H1 (cell line): ENCODE data around the gene ANP32D. TPM values are rescaled to one million over a fixed set of nuclear protein-coding genes. Genes with fewer than 3 reads are reported as not detected.

Experiments used
- CTCF ChIA-PET: fragments of 300-600 bp; sonication (Branson Sonifier 250); formaldehyde crosslinking; loops from one replicate; lab custom pipeline; 2021; ENCODE audit not compliant: partially characterized antibody; lab: Charles Lee
- POLR2A ChIA-PET: fragments of 300-600 bp; sonication (Branson Sonifier 250); formaldehyde crosslinking; loops from one replicate; lab custom pipeline; 2021; ENCODE audit warnings: inconsistent platforms; ENCODE audit not compliant: partially characterized antibody; lab: Charles Lee
- DNase-seq, 2 experiments: peaks; one replicate each; pipeline versions ENCODE4 v3.0.0 to v3.0.0-alpha.2; 2010 to 2022; ENCODE audit warnings: low spot score in 2 of 2, low read depth in 1 of 2, mixed read lengths in 1 of 2
- FAIRE-seq: peaks from 2 replicates; lab custom pipeline; 2011; peaks lifted over from hg19 to GRCh38; lab: Jason Lieb, UNC
- H2AFZ ChIP-seq: 2 replicates; pipeline ENCODE4 v1.8.1; 2012; ENCODE audit warnings: low read length, inconsistent platforms
- H2AK5ac ChIP-seq: 2 replicates; pipeline ENCODE4 v1.6.1; 2013; ENCODE audit warnings: low read depth, low read length
- H2BK120ac ChIP-seq: replicated peaks from 2 replicates; pipeline ENCODE3; 2013; ENCODE audit warnings: low read depth, low read length, inconsistent platforms
- H2BK12ac ChIP-seq: 2 replicates; pipeline ENCODE4 v1.6.1; 2013; ENCODE audit warnings: low read depth, low read length
- H2BK15ac ChIP-seq: 2 replicates; pipeline ENCODE4 v1.6.1; 2013; ENCODE audit warnings: low read length
- H2BK20ac ChIP-seq: 2 replicates; pipeline ENCODE4 v1.6.1; 2013; ENCODE audit warnings: low read length
- H2BK5ac ChIP-seq: 2 replicates; pipeline ENCODE4 v1.6.1; 2013; ENCODE audit warnings: low read depth, low read length
- H3K14ac ChIP-seq: 2 replicates; pipeline ENCODE4 v1.6.1; 2013; ENCODE audit warnings: inconsistent platforms; ENCODE audit not compliant: insufficient read length
- H3K18ac ChIP-seq: 2 replicates; pipeline ENCODE4 v1.6.1; 2013; ENCODE audit warnings: low read length; ENCODE audit errors: extremely low read depth
- H3K23ac ChIP-seq: 2 replicates; pipeline ENCODE4 v1.6.1; 2013; ENCODE audit warnings: inconsistent platforms; ENCODE audit not compliant: insufficient read length
- H3K23me2 ChIP-seq: 2 replicates; pipeline ENCODE4 v1.6.1; 2013; ENCODE audit warnings: low read depth, low read length
- H3K27ac ChIP-seq: 2 replicates; pipeline ENCODE4 v1.6.1; 2011; ENCODE audit warnings: low read depth, low read length, inconsistent platforms
- H3K27me3 ChIP-seq, 4 experiments: replicated peaks in 1 of 4; 1 replicate in 1 of 4; 2 replicates in 3 of 4; pipeline versions ENCODE4 v1.6.1 to v1.8.1; 2011 to 2013; ENCODE audit warnings: low read length in 3 of 4, mild to moderate bottlenecking in 3 of 4, inconsistent platforms in 2 of 4, mixed read lengths in 2 of 4, moderate library complexity in 1 of 4; ENCODE audit not compliant: control insufficient read depth in 3 of 4, insufficient read depth in 3 of 4; ENCODE audit errors: extremely low read depth in 1 of 4
- H3K36me3 ChIP-seq, 4 experiments: 2 replicates each; pipeline versions ENCODE4 v1.6.1 to v1.8.1; 2011 to 2013; ENCODE audit warnings: mild to moderate bottlenecking in 4 of 4, low read length in 3 of 4, moderate library complexity in 2 of 4, control low read depth in 1 of 4, inconsistent platforms in 1 of 4; ENCODE audit not compliant: insufficient read depth in 4 of 4, control insufficient read depth in 2 of 4
- H3K4ac ChIP-seq: replicated peaks from 2 replicates; pipeline ENCODE3; 2013; ENCODE audit warnings: low read length, low read depth, mixed read lengths, inconsistent platforms; ENCODE audit not compliant: insufficient read length
- H3K4me1 ChIP-seq, 4 experiments: replicated peaks in 1 of 4; 1 replicate in 1 of 4; 2 replicates in 3 of 4; pipeline versions ENCODE4 v1.6.1 to v1.8.1; 2011 to 2013; ENCODE audit warnings: low read length in 3 of 4, inconsistent platforms in 2 of 4, mixed read lengths in 1 of 4; ENCODE audit not compliant: insufficient read depth in 4 of 4, control insufficient read depth in 3 of 4
- H3K4me2 ChIP-seq, 2 experiments: 2 replicates each; pipeline versions ENCODE4 v1.6.1 to v1.8.1; 2011 to 2013; ENCODE audit warnings: low read depth in 2 of 2, low read length in 2 of 2, control low read depth in 1 of 2, inconsistent platforms in 1 of 2, mild to moderate bottlenecking in 1 of 2; ENCODE audit not compliant: insufficient read depth in 1 of 2
- H3K4me3 ChIP-seq, 4 experiments: fragments of 200-600, 300-600 bp in 1 of 4; sonication (generic), shearing (Covaris generic), sonication (Bioruptor Twin) in 1 of 4; 2 replicates each; pipeline versions ENCODE4 v1.5.1 to v1.8.1; 2011 to 2016; ENCODE audit warnings: low read length in 4 of 4, low read depth in 3 of 4, control low read depth in 2 of 4, inconsistent platforms in 2 of 4, mild to moderate bottlenecking in 2 of 4, mixed read lengths in 1 of 4, moderate library complexity in 1 of 4; ENCODE audit not compliant: insufficient read depth in 2 of 4; ENCODE audit errors: extremely low read depth in 1 of 4
- H3K56ac ChIP-seq: replicated peaks from 2 replicates; pipeline ENCODE3; 2013; ENCODE audit warnings: low read depth, mild to moderate bottlenecking, mixed read lengths, low read length, inconsistent platforms; ENCODE audit not compliant: insufficient read length
- H3K79me1 ChIP-seq: 2 replicates; pipeline ENCODE4 v1.6.1; 2013; ENCODE audit warnings: low read depth, low read length, control low read depth
- H3K79me2 ChIP-seq, 2 experiments: 2 replicates each; pipeline versions ENCODE4 v1.6.1 to v1.8.1; 2012 to 2013; ENCODE audit warnings: low read length in 2 of 2, mild to moderate bottlenecking in 2 of 2, inconsistent platforms in 1 of 2; ENCODE audit not compliant: insufficient read depth in 2 of 2, control insufficient read depth in 1 of 2
- H3K9ac ChIP-seq, 4 experiments: replicated peaks in 1 of 4; 1 replicate in 1 of 4; 2 replicates in 3 of 4; pipeline versions ENCODE4 v1.6.1 to v1.8.1; 2011 to 2013; ENCODE audit warnings: low read depth in 3 of 4, low read length in 3 of 4, control low read depth in 2 of 4, mild to moderate bottlenecking in 2 of 4, moderate library complexity in 2 of 4, inconsistent platforms in 1 of 4; ENCODE audit errors: extremely low read depth in 1 of 4
- H3K9me3 ChIP-seq, 2 experiments: 2 replicates each; pipeline versions ENCODE4 v1.6.1 to v1.8.1; 2012 to 2013; ENCODE audit warnings: mild to moderate bottlenecking in 2 of 2, moderate library complexity in 2 of 2, control low read depth in 1 of 2, inconsistent platforms in 1 of 2, low read depth in 1 of 2, low read length in 1 of 2, mixed read lengths in 1 of 2; ENCODE audit not compliant: insufficient read depth in 2 of 2
- H4K20me1 ChIP-seq, 2 experiments: replicated peaks in 1 of 2; 2 replicates each; pipeline versions ENCODE3 to v1.8.1; 2011 to 2013; ENCODE audit warnings: inconsistent platforms in 2 of 2, low read length in 2 of 2, mild to moderate bottlenecking in 1 of 2; ENCODE audit not compliant: insufficient read depth in 2 of 2, control insufficient read depth in 1 of 2
- H4K5ac ChIP-seq: 2 replicates; pipeline ENCODE4 v1.6.1; 2013; ENCODE audit warnings: low read length, low read depth, mixed read lengths, inconsistent platforms; ENCODE audit not compliant: insufficient read length
- H4K8ac ChIP-seq: 2 replicates; pipeline ENCODE4 v1.8.0; 2013; ENCODE audit warnings: mild to moderate bottlenecking, moderate library complexity, low read length, inconsistent platforms; ENCODE audit not compliant: insufficient read depth; ENCODE audit errors: extremely low read depth
- H4K91ac ChIP-seq: replicated peaks from 2 replicates; pipeline ENCODE3; 2013; ENCODE audit warnings: low read length, mixed read lengths, inconsistent platforms; ENCODE audit not compliant: insufficient read length
- EZH2 ChIP-seq: fragments of 200-600 bp; sonication (generic); IDR thresholded peaks from 2 replicates; pipeline ENCODE4 v1.7.1; 2012; ENCODE audit warnings: low read depth, mild to moderate bottlenecking, moderate library complexity, low read length, inconsistent platforms; ENCODE audit not compliant: severe bottlenecking
- KDM4A ChIP-seq: IDR thresholded peaks from one replicate; pipeline ENCODE4 v1.7.1; 2012; ENCODE audit warnings: low read depth, mild to moderate bottlenecking, moderate library complexity, low read length, inconsistent platforms; ENCODE audit not compliant: severe bottlenecking
- KDM5A ChIP-seq: fragments of 200-600 bp; IDR thresholded peaks from 2 replicates; pipeline ENCODE4 v1.7.1; 2012; ENCODE audit warnings: mild to moderate bottlenecking, low read length, inconsistent platforms, mixed read lengths
- POLR2A ChIP-seq, 2 experiments: IDR thresholded peaks; 1 replicate in 1 of 2; 2 replicates in 1 of 2; pipeline ENCODE4 v1.6.1; 2011; ENCODE audit warnings: low read depth in 2 of 2, low read length in 2 of 2, mild to moderate bottlenecking in 2 of 2; ENCODE audit errors: control extremely low read depth in 1 of 2
- RNF2 ChIP-seq: fragments of 200-900, 300-1000 bp; sonication (generic); IDR thresholded peaks from 2 replicates; pipeline ENCODE4 v1.7.1; 2016; ENCODE audit warnings: borderline replicate concordance, low read depth, mild to moderate bottlenecking, antibody characterized with exemption, low read length; ENCODE audit not compliant: poor library complexity, severe bottlenecking; ENCODE audit errors: missing control alignments
- RXRA ChIP-seq: IDR thresholded peaks from 2 replicates; pipeline ENCODE4 v1.6.1; 2011; ENCODE audit warnings: low read depth, mild to moderate bottlenecking, low read length, moderate library complexity; ENCODE audit not compliant: insufficient read depth
- SIRT6 ChIP-seq: IDR thresholded peaks from one replicate; pipeline ENCODE4 v1.7.1; 2012; ENCODE audit warnings: low read length, inconsistent platforms
- SP1 ChIP-seq: IDR thresholded peaks from 2 replicates; pipeline ENCODE4 v1.6.1; 2011; ENCODE audit warnings: low read depth, low read length
- SUZ12 ChIP-seq: fragments of 200-600 bp; sonication (generic); IDR thresholded peaks from 2 replicates; pipeline ENCODE4 v1.6.1; 2012; ENCODE audit warnings: mild to moderate bottlenecking, inconsistent platforms, low read length, moderate library complexity, mixed read lengths
- ZNF274 ChIP-seq: IDR thresholded peaks from 2 replicates; pipeline ENCODE4 v1.7.0; 2012; ENCODE audit warnings: low read length, borderline replicate concordance; ENCODE audit errors: extremely low read depth
- WGBS, 2 experiments: shearing (Covaris generic) in 1 of 2; methylation state at CpG; one replicate each; pipeline versions ENCODE4 v1.1.6 to v1.1.7; 2013 to 2015; ENCODE audit warnings: low lambda C conversion rate in 2 of 2, mixed read lengths in 2 of 2, inconsistent platforms in 1 of 2, low coverage in 1 of 2, missing lambda C conversion rate in 1 of 2; ENCODE audit not compliant: insufficient replicate concordance in 2 of 2, insufficient coverage in 1 of 2, insufficient read length in 1 of 2; ENCODE audit errors: extremely low coverage in 1 of 2, missing lambda C conversion rate in 1 of 2; 5-methylcytosine and 5-hydroxymethylcytosine counted together
- polyA plus RNA-seq, 7 experiments: library from polyadenylated mRNA; depleted of rRNA in 3 of 7; stranded (reverse) in 5 of 7; unstranded in 2 of 7; fragments of >200 nt in 5 of 7; fragments of 200-250 nt in 2 of 7; gene quantifications; 1 replicate in 5 of 7; 2 replicates in 1 of 7; 4 replicates in 1 of 7; pipeline versions ENCODE4 v1.2.1 to v1.2.3, GENCODE V29; 2011 to 2013; ENCODE audit warnings: missing spikeins in 2 of 7, mixed read lengths in 2 of 7
- total RNA-seq: library from RNA; stranded (reverse); fragmentation: NEBNext Ultra II Directional; extraction: Animal tissue kit (Norgen Biotek cat#: 25700); gene quantifications from 2 replicates; pipeline ENCODE4 v1.2.1, GENCODE V29; 2021
- TF ChIP-seq, protein P1 (sequence below), 3 experiments: IDR thresholded peaks; 1 replicate in 2 of 3; 2 replicates in 1 of 3; pipeline versions ENCODE4 v1.5.1 to v1.6.1; 2011; ENCODE audit warnings: low read length in 3 of 3, mild to moderate bottlenecking in 3 of 3, inconsistent platforms in 2 of 3, low read depth in 1 of 3, moderate library complexity in 1 of 3; ENCODE audit not compliant: insufficient read depth in 1 of 3; ENCODE audit errors: control extremely low read depth in 1 of 3

ANP32D gene
- total and polyA plus RNA-seq, 2 of the 8 experiments (the other 6 are each of a cell fraction or from before 2014, with no cell fraction given): not detected

DNA sequence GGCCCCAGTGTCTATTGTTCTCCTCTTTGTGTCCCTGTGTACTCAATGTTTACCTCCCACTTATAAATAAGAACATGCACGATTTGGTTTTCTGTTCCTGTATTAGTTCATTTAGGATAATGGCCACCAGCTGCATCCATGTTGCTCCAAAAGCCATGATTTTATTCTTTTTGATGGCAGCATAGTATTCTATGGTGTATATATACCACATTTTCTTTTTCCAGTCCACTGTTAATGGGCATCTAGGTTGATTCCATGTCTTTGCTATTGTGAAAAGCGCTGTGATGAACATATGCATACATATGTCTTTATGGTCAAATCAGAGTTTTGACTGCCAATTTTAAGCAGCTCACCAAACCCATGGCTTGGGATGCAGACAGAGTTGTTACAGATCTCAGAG is 17.2 kb upstream of the ANP32D start:
- Histone ChIP-seq H2BK120ac (no peak overlapping the region), H3K14ac (no peak overlapping the region), H2BK15ac (no peak overlapping the region), H3K23me2 (no peaks in the 10 kb centered on the region), H3K18ac (no peak overlapping the region), H3K4ac (no peak overlapping the region), H3K79me2 (no peaks in the 10 kb centered on the region), H2AK5ac (no peak overlapping the region), H2BK20ac (no peak overlapping the region), H3K79me1 (no peaks in the 10 kb centered on the region), H4K8ac (no peak overlapping the region), H3K36me3 (no peaks in the 10 kb centered on the region), H3K9me3 (peaks cover 0 to 2% of the 10 kb centered on the region in 2 experiments; a peak in 1 of 4 replicates), H2BK5ac (no peak overlapping the region), H3K27ac (no peak overlapping the region), H3K4me3 (no peak overlapping the region), H3K27me3 (no peaks in the 10 kb centered on the region), H3K4me2 (no peak overlapping the region), H4K91ac (no peak overlapping the region), H3K23ac (no peak overlapping the region), H3K9ac (no peak overlapping the region), H3K4me1 (no peaks in the 10 kb centered on the region), H2BK12ac (no peak overlapping the region), H4K5ac (no peak overlapping the region), H4K20me1 (no peaks in the 10 kb centered on the region), H2AFZ (no peak overlapping the region), H3K56ac (no peak overlapping the region)
- no peak for TF ChIP-seq SP1
- TF ChIP-seq SUZ12: no peak
- TF ChIP-seq KDM5A: no peak
- TF ChIP-seq SIRT6: no peak
- TF ChIP-seq ZNF274: no peak
- TF ChIP-seq KDM4A: no peak
- TF ChIP-seq EZH2: no peak
- TF ChIP-seq RNF2: no peak
- no peak for TF ChIP-seq POLR2A (IDR thresholded peaks at IDR 0.05; ENCODE audit: control extremely low read depth in 1 of 2, low read depth in 2 of 2, low read length in 2 of 2)
- TF ChIP-seq, protein P1, sequence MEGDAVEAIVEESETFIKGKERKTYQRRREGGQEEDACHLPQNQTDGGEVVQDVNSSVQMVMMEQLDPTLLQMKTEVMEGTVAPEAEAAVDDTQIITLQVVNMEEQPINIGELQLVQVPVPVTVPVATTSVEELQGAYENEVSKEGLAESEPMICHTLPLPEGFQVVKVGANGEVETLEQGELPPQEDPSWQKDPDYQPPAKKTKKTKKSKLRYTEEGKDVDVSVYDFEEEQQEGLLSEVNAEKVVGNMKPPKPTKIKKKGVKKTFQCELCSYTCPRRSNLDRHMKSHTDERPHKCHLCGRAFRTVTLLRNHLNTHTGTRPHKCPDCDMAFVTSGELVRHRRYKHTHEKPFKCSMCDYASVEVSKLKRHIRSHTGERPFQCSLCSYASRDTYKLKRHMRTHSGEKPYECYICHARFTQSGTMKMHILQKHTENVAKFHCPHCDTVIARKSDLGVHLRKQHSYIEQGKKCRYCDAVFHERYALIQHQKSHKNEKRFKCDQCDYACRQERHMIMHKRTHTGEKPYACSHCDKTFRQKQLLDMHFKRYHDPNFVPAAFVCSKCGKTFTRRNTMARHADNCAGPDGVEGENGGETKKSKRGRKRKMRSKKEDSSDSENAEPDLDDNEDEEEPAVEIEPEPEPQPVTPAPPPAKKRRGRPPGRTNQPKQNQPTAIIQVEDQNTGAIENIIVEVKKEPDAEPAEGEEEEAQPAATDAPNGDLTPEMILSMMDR (IDR thresholded peaks at IDR 0.05; ENCODE audit: control extremely low read depth in 1 of 3, insufficient read depth in 1 of 3, low read depth in 1 of 3, low read length in 3 of 3): no peak
- TF ChIP-seq RXRA: no peak
- WGBS, 2 experiments: 52% methylated on average over 2 of the region's 2 CpGs; no CpG with 5 or more reads in 1 of the 2 experiments
- no peak for DNase-seq
- ChIA-PET CTCF (interaction anchor here (0.7 to 2.1 kb wide), 7 partner anchors 13 to 535 kb away, joined by 3 to 5 read pairs (median 3); no protein-coding TSS in a partner anchor), POLR2A (no interaction called here)
- no peak for FAIRE-seq
